A673 (cell line): ENCODE measurements around the gene TRPC4. TPM values are rescaled to one million over a fixed set of nuclear protein-coding genes. Genes with fewer than 3 reads are reported as not detected.

Experiments used
- BruUV-seq: library from RNA; stranded (reverse); fragments of 400-500 nt; replicated peaks from 2 replicates; lab custom pipeline; 2021; lab: Mats Ljungman, UMichigan
- CTCF ChIA-PET: fragments of 300-600 bp; sonication (Branson Sonifier 250); formaldehyde crosslinking; loops from one replicate; lab custom pipeline; 2022; ENCODE audit warnings: antibody characterized with exemption; lab: Charles Lee
- POLR2A ChIA-PET: fragments of 300-600 bp; sonication (Branson Sonifier 250); formaldehyde crosslinking; loops from one replicate; lab custom pipeline; 2022; ENCODE audit warnings: antibody characterized with exemption; ENCODE audit not compliant: low non-redundant PET; lab: Charles Lee
- DNase-seq: peaks from one replicate; pipeline ENCODE4 v3.0.0-alpha.2; 2015; ENCODE audit warnings: low spot score
- H3K27ac ChIP-seq: fragments of 200-600 bp; sonication (generic); 2 replicates; pipeline ENCODE4 v1.5.1; 2016; ENCODE audit warnings: mixed run types, low read depth, mild to moderate bottlenecking, mixed read lengths, antibody characterized with exemption, low read length; ENCODE audit not compliant: poor library complexity, severe bottlenecking
- H3K27me3 ChIP-seq: fragments of 200-600 bp; sonication (generic); replicated peaks from 2 replicates; pipeline ENCODE4 v1.6.1; 2017; ENCODE audit warnings: mixed run types, low read depth, mild to moderate bottlenecking, mixed read lengths, antibody characterized with exemption, low read length; ENCODE audit not compliant: insufficient read depth, poor library complexity
- H3K36me3 ChIP-seq: fragments of 200-600 bp; sonication (generic); 2 replicates; pipeline ENCODE4 v1.6.1; 2016; ENCODE audit warnings: mixed run types, mild to moderate bottlenecking, mixed read lengths, antibody characterized with exemption, low read length; ENCODE audit not compliant: insufficient read depth, poor library complexity, severe bottlenecking
- H3K4me1 ChIP-seq: fragments of 200-600 bp; sonication (generic); 2 replicates; pipeline ENCODE4 v1.6.1; 2017; ENCODE audit warnings: mixed run types, mild to moderate bottlenecking, mixed read lengths, antibody characterized with exemption, low read length; ENCODE audit not compliant: insufficient read depth, poor library complexity, severe bottlenecking
- H3K4me3 ChIP-seq: fragments of 200-600 bp; sonication (generic); 2 replicates; pipeline ENCODE4 v1.5.1; 2016; ENCODE audit warnings: low read depth, mixed run types, mild to moderate bottlenecking, mixed read lengths, low read length; ENCODE audit not compliant: poor library complexity, severe bottlenecking
- H3K9me3 ChIP-seq: fragments of 200-600 bp; sonication (generic); 2 replicates; pipeline ENCODE4 v1.6.1; 2016; ENCODE audit warnings: mixed run types, low read depth, mild to moderate bottlenecking, mixed read lengths, antibody characterized with exemption, low read length; ENCODE audit not compliant: poor library complexity, severe bottlenecking
- CTCF ChIP-seq: fragments of 300-800, 200-600 bp; sonication (generic); conservative IDR thresholded peaks from 2 replicates; pipeline ENCODE4 v1.5.1; 2017; ENCODE audit warnings: low read depth, mild to moderate bottlenecking, antibody characterized with exemption, low read length, moderate library complexity, mixed read lengths
- EZH2 ChIP-seq: fragments of 200-600 bp; sonication (generic); IDR thresholded peaks from 2 replicates; pipeline ENCODE4 v1.6.1; 2017; ENCODE audit warnings: borderline replicate concordance, low read depth, mild to moderate bottlenecking, mixed read lengths, antibody characterized with exemption, low read length; ENCODE audit not compliant: poor library complexity, severe bottlenecking
- intact Hi-C: fragments of 100-400 bp; cut with micrococcal nuclease; formaldehyde crosslinking; loops from one replicate; pipeline ENCODE4 v1.10.0; 2022; ENCODE audit not compliant: unreplicated experiment
- total RNA-seq: library from RNA; stranded (reverse); gene quantifications from 2 replicates; pipeline ENCODE4 v1.2.3, GENCODE V29; 2021

TRPC4 gene
- total RNA-seq, 1 experiment from 2014 or later: 27.0 TPM

- no peak overlapping the region for H3K4me3 ChIP-seq
Measured at GRCh38 chr13:37597477-37598025, 272.0 kb downstream of the TRPC4 start.

GRCh38 chr13:37596805-37597204, 272.8 kb downstream of the TRPC4 start:
- H3K4me3 ChIP-seq: no peak overlapping the region
- no peaks in the 10 kb centered on the region for H3K27me3 ChIP-seq
- H3K36me3 ChIP-seq: no peaks in the 10 kb centered on the region
- no peak for DNase-seq
- CTCF ChIA-PET: no interaction called here
- intact Hi-C loops: no loop called here
- no peak overlapping the region for H3K27ac ChIP-seq
- TF ChIP-seq EZH2 (no peak), CTCF (no peak)
- POLR2A ChIA-PET: no interaction called here
- H3K4me1 ChIP-seq: no peaks in the 10 kb centered on the region
- no peaks in the 10 kb centered on the region for H3K9me3 ChIP-seq
- BruUV-seq: no TSS peak

More at GRCh38 chr13:37597477-37598025, 272.0 kb downstream of the TRPC4 start:
- POLR2A ChIA-PET: no interaction called here
- Histone ChIP-seq H3K27ac (no peak overlapping the region), H3K27me3 (no peaks in the 10 kb centered on the region), H3K4me1 (no peaks in the 10 kb centered on the region), H3K36me3 (no peaks in the 10 kb centered on the region), H3K9me3 (no peaks in the 10 kb centered on the region)
- TF ChIP-seq EZH2: no peak
- TF ChIP-seq CTCF: no peak
- CTCF ChIA-PET: no interaction called here
- intact Hi-C loops: no loop called here
- no peak for DNase-seq
- no TSS peak for BruUV-seq

- no peaks in the 10 kb centered on the region for H3K27me3 ChIP-seq
- no peaks in the 10 kb centered on the region for H3K9me3 ChIP-seq
- H3K36me3 ChIP-seq: no peaks in the 10 kb centered on the region
- TF ChIP-seq EZH2: no peak
- TF ChIP-seq CTCF: no peak
- H3K4me1 ChIP-seq: no peaks in the 10 kb centered on the region
- POLR2A ChIA-PET: no interaction called here
- intact Hi-C loops: no loop called here
- no peak for DNase-seq
- CTCF ChIA-PET: interaction anchor here (0.6 kb wide), 1 partner anchor 482 kb away, joined by 3 read pairs; no protein-coding TSS in a partner anchor
- no peak overlapping the region for H3K4me3 ChIP-seq
- H3K27ac ChIP-seq: no peak overlapping the region
- no TSS peak for BruUV-seq
Measured at GRCh38 chr13:37595162-37595561, 274.4 kb downstream of the TRPC4 start.
